Suppressor macrophage treated with lipopolysaccharide for 1 hour (primary cell): ENCODE data around the gene KMT5C.
A peak's percentile ranks its signal among the peaks of the same experiment; 100 is the strongest.

ENCODE experiments used
- DNase-seq, 3 donors: peaks; one replicate each; pipeline ENCODE4 v3.0.0-alpha.2; 2020 to 2022

KMT5C gene

GRCh38 chr19:55320844-55321419, 18.7 kb upstream of the KMT5C start:
- no peak for DNase-seq

GRCh38 chr19:55321466-55322137, 18.1 kb upstream of the KMT5C start:
- DNase-seq = peak; percentile 88 to 90 (median 90)

GRCh38 chr19:55322204-55322885, 17.3 kb upstream of the KMT5C start:
- no peak for DNase-seq

GRCh38 chr19:55324662-55325061, 15.0 kb upstream of the KMT5C start:
- peak; percentile 43 to 60 (median 56) for DNase-seq

- DNase-seq = peak; percentile 81 to 82 (median 82)
Observed at GRCh38 chr19:55325172-55325571, 14.5 kb upstream of the KMT5C start, which contains the start of gene TMEM150B. Gene TMEM150B (minus strand): TSS chr19:55325341. CDS start chr19:55321036, 4,305 bp downstream.

- peak; percentile 46 to 78 (median 75) for DNase-seq
Observed at GRCh38 chr19:55328774-55329318, 10.8 kb upstream of the KMT5C start.

- peak in 2 of 3 donors; percentile 63 to 65 for DNase-seq
Observed at GRCh38 chr19:55329791-55330190, 9.9 kb upstream of the KMT5C start.

- no peak for DNase-seq
Observed at GRCh38 chr19:55333870-55334269, 5.8 kb upstream of the KMT5C start.

- peak in 1 of 3 donors; percentile 14 for DNase-seq
Observed at GRCh38 chr19:55336101-55336500, 3.6 kb upstream of the KMT5C start.

- peak; percentile 13 to 75 (median 51) for DNase-seq
Observed at GRCh38 chr19:55339889-55340783, 460 bp downstream of the KMT5C start.

GRCh38 chr19:55340784-55341147, 1.1 kb downstream of the KMT5C start:
- peak in 2 of 3 donors; percentile 14 to 44 for DNase-seq

- DNase-seq = peak; percentile 84 to 95 (median 87)
Observed at GRCh38 chr19:55341171-55341588, 1.5 kb downstream of the KMT5C start.

- DNase-seq = no peak
Observed at GRCh38 chr19:55341595-55342531, 2.2 kb downstream of the KMT5C start.

GRCh38 chr19:55344444-55344843, 4.8 kb downstream of the KMT5C start:
- DNase-seq = no peak

- no peak for DNase-seq
Observed at GRCh38 chr19:55345101-55345817, 5.6 kb downstream of the KMT5C start.

GRCh38 chr19:55345818-55346724, 6.4 kb downstream of the KMT5C start:
- DNase-seq = no peak

- DNase-seq = no peak
Observed at GRCh38 chr19:55346725-55347441, 7.2 kb downstream of the KMT5C start.

- no peak for DNase-seq
Observed at GRCh38 chr19:55347442-55348009, 7.8 kb downstream of the KMT5C start.
